Measurements from ENCODE around the gene PCDHGB4. TPM values are rescaled to one million over a fixed set of nuclear protein-coding genes. Genes with fewer than 3 reads are reported as not detected.
"Not testable (repeated sequence)": the region's sequence is repeated elsewhere in the genome, so short reads cannot be mapped to it uniquely, and the experiment has no call there.

Gene PCDHGB4
- total RNA-seq, 2 donors from 2014 or later: 0.08 to 0.10 TPM

DNA sequence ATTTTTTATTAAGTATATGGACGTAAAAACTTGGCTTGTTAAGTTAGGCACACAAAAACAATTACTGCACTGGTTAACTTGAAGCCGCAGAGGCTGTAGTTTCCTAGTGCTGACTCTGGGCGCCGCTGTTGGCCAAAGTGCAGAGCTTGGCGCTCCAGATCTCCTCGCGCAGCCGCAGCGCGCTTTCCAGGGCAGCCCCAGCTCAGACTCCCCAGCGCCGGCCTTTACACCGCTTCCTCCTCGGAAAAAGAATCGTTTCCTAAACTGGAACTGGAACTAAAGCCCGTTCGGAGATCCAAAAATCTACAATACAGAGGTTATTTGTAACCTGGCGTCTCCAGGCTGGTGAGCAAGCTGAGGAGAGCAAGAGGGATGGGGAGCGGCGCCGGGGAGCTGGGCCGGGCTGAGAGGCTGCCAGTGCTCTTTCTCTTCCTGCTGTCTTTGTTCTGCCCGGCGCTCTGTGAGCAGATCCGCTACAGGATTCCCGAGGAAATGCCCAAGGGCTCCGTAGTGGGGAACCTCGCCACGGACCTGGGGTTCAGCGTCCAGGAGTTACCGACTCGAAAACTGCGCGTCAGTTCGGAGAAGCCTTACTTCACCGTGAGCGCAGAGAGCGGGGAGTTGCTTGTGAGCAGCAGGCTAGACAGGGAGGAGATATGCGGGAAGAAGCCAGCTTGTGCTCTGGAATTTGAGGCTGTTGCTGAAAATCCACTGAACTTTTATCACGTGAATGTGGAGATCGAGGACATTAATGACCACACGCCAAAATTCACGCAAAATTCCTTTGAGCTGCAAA is 10.5 kb downstream of the PCDHGB4 start, which contains the start of gene PCDHGB5:
Gene PCDHGB5, plus strand, starts transcription at position 192 of the 796 bp plus-strand sequence. Its CDS starts 181 bp downstream, at position 373.
- not testable (repeated sequence) for H3K36me3 Mint-ChIP-seq (ENCODE audit: low read depth); DNase-seq; H3K27ac Mint-ChIP-seq; H3K4me1 Mint-ChIP-seq; H3K9me3 ChIP-seq (ENCODE audit: control insufficient read depth, low read length, poor library complexity, severe bottlenecking)
- peak within 1 kb of the TSS; percentile 56 for H3K4me3 Mint-ChIP-seq
- peak; percentile 83 for ATAC-seq
- H3K27me3 Mint-ChIP-seq: peaks cover 54% of the 10 kb centered on the region

DNA sequence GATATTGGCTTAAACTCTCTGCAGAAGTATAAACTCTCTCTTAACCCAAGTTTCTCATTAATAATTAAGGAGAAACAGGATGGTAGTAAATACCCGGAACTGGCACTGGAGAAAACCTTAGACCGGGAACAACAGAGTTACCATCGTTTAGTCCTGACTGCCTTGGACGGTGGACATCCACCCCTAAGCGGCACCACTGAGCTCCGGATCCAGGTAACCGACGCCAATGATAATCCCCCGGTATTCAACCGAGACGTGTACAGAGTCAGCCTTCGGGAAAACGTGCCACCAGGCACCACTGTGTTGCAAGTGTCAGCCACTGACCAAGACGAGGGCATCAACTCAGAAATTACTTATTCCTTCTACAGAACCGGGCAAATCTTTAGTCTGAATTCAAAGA is 11.1 kb downstream of the PCDHGB4 start:
- H3K9me3 ChIP-seq (ENCODE audit: control insufficient read depth, low read length, poor library complexity, severe bottlenecking): peaks cover 2% of the 10 kb centered on the region
- no peak for DNase-seq
- Mint-ChIP-seq H3K27me3 (peaks cover 56% of the 10 kb centered on the region), H3K36me3 (ENCODE audit: low read depth) (peaks cover 5% of the 10 kb centered on the region), H3K27ac (no peak overlapping the region), H3K4me3 (no peak overlapping the region), H3K4me1 (no peaks in the 10 kb centered on the region)
- no peak for ATAC-seq

GRCh38 chr5:141399555-141400258 is 12.2 kb downstream of the PCDHGB4 start:
- no peak for ATAC-seq
- Mint-ChIP-seq H3K27ac (peak overlapping the region; percentile 6), H3K4me3 (no peak overlapping the region), H3K4me1 (no peaks in the 10 kb centered on the region), H3K36me3 (ENCODE audit: low read depth) (peaks cover 5% of the 10 kb centered on the region), H3K27me3 (peaks cover 54% of the 10 kb centered on the region)
- no peak for DNase-seq
- H3K9me3 ChIP-seq (ENCODE audit: control insufficient read depth, low read length, poor library complexity, severe bottlenecking): peaks cover 4% of the 10 kb centered on the region

DNA sequence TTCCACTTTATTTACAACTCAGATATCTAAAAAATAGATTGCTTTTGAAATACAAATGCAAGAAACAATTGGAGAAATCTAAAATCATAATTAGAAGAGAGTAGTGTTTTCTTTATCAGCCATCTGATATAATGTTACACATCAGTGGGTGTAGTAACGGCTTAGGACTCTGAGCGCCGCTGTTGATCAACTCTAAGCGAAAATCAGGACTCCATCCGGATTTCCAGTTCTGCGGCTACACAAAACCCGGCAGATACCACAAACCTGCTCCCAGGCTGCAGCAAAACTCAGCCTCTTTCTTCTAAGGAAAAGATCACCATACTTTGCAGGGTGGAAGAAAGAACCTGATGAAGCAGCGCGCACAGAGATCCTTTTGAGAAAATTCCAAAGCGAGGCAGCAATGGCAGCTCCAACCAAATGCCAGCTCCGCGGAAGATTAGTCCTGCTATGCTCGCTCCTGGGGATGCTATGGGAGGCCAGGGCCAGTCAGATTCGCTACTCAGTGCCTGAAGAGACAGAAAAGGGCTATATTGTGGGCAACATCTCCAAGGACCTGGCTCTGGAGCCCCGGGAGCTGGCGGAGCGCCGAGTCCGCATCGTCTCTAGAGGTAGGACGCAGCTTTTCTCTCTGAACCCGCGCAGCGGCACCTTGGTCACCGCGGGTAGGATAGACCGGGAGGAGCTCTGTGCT is 15.2 kb downstream of the PCDHGB4 start, which contains the start of gene PCDHGA9:
Gene PCDHGA9, plus strand, starts transcription at position 226 of the 691 bp plus-strand sequence. Its CDS starts 175 bp downstream, at position 401.
- DNase-seq: no peak
- Mint-ChIP-seq H3K36me3 (ENCODE audit: low read depth) (peaks cover 5% of the 10 kb centered on the region), H3K4me3 (peak within 1 kb of the TSS; percentile 70), H3K4me1 (no peaks in the 10 kb centered on the region), H3K27ac (peak within 1 kb of the TSS; percentile 53), H3K27me3 (peaks cover 47% of the 10 kb centered on the region)
- no peak for ATAC-seq
- H3K9me3 ChIP-seq (ENCODE audit: control insufficient read depth, low read length, poor library complexity, severe bottlenecking): peaks cover 4% of the 10 kb centered on the region

- peaks cover 5% of the 10 kb centered on the region for H3K36me3 Mint-ChIP-seq (ENCODE audit: low read depth)
- H3K27me3 Mint-ChIP-seq: peaks cover 52% of the 10 kb centered on the region
- DNase-seq (no peak), ATAC-seq (no peak)
- no peak overlapping the region for H3K4me3 Mint-ChIP-seq
- no peak overlapping the region for H3K27ac Mint-ChIP-seq
- no peaks in the 10 kb centered on the region for H3K4me1 Mint-ChIP-seq
- peaks cover 4% of the 10 kb centered on the region for H3K9me3 ChIP-seq (ENCODE audit: control insufficient read depth, low read length, poor library complexity, severe bottlenecking)
Observed at GRCh38 chr5:141403387-141403786, 15.9 kb downstream of the PCDHGB4 start.

DNA sequence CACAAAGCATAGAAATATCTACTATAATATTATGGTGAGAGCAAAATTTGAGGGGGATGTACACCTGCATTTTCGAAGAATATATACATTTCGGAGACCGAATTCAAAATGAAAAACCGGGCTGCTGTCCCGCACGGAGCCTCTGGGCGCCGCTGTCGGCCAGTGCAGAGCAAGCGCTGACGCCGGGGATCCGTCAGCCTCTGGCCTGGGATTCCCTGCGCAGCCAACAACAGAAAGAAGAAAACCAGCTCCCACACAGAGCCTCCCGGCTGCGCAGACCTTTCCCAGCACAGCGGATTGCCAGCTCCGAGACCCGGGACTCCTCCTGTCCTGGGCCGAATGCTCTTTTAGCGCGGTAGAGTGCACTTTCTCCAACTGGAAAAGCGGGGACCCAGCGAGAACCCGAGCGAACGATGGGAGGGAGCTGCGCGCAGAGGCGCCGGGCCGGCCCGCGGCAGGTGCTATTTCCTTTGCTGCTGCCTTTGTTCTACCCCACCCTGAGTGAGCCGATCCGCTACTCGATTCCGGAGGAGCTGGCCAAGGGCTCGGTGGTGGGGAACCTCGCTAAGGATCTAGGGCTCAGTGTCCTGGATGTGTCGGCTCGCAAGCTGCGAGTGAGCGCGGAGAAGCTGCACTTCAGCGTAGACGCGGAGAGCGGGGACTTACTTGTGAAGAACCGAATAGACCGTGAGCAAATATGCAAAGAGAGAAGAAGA is 20.4 kb downstream of the PCDHGB4 start, which contains the start of gene PCDHGB6:
Gene PCDHGB6, plus strand, starts transcription at position 232 of the 716 bp plus-strand sequence. Its CDS starts 182 bp downstream, at position 414.
- not testable (repeated sequence) for H3K36me3 Mint-ChIP-seq (ENCODE audit: low read depth); DNase-seq; H3K4me1 Mint-ChIP-seq; H3K9me3 ChIP-seq (ENCODE audit: control insufficient read depth, low read length, poor library complexity, severe bottlenecking)
- peak within 1 kb of the TSS; percentile 35 for H3K27ac Mint-ChIP-seq
- peak within 1 kb of the TSS; percentile 46 for H3K4me3 Mint-ChIP-seq
- ATAC-seq: peak; percentile 61
- peaks cover 43% of the 10 kb centered on the region for H3K27me3 Mint-ChIP-seq

- H3K9me3 ChIP-seq (ENCODE audit: control insufficient read depth, low read length, poor library complexity, severe bottlenecking): peaks cover 5% of the 10 kb centered on the region
- Mint-ChIP-seq H3K27me3 (peaks cover 45% of the 10 kb centered on the region), H3K36me3 (ENCODE audit: low read depth) (peaks cover 5% of the 10 kb centered on the region), H3K27ac (no peak overlapping the region), H3K4me3 (no peak overlapping the region), H3K4me1 (peaks cover 3% of the 10 kb centered on the region)
- ATAC-seq (no peak), DNase-seq (no peak)
Observed at GRCh38 chr5:141409598-141410306, 22.3 kb downstream of the PCDHGB4 start.

DNA sequence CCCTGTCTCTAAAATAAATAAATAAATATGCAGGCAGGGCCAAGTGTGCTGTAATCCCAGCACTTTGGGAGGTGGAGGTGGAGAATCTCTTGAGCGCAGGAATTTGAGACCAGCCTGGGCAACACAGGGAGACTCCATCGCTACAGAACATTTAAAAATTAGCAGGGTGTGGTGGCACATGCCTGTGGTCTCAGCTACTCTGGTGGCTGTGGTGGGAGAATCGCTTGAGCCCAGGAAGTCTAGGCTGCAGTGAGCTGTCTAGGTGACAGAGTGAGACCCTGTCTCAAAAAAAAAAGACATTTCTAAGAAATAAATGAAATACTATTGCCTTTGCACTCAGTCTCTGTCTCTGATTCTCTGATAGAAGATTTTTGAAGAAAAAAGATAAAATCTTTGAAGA is 24.1 kb downstream of the PCDHGB4 start:
- Mint-ChIP-seq H3K4me1 (peaks cover 3% of the 10 kb centered on the region), H3K27ac (no peak overlapping the region), H3K4me3 (no peak overlapping the region), H3K27me3 (peaks cover 48% of the 10 kb centered on the region), H3K36me3 (ENCODE audit: low read depth) (peaks cover 5% of the 10 kb centered on the region)
- peaks cover 5% of the 10 kb centered on the region for H3K9me3 ChIP-seq (ENCODE audit: control insufficient read depth, low read length, poor library complexity, severe bottlenecking)
- ATAC-seq: no peak
- DNase-seq: no peak

DNA sequence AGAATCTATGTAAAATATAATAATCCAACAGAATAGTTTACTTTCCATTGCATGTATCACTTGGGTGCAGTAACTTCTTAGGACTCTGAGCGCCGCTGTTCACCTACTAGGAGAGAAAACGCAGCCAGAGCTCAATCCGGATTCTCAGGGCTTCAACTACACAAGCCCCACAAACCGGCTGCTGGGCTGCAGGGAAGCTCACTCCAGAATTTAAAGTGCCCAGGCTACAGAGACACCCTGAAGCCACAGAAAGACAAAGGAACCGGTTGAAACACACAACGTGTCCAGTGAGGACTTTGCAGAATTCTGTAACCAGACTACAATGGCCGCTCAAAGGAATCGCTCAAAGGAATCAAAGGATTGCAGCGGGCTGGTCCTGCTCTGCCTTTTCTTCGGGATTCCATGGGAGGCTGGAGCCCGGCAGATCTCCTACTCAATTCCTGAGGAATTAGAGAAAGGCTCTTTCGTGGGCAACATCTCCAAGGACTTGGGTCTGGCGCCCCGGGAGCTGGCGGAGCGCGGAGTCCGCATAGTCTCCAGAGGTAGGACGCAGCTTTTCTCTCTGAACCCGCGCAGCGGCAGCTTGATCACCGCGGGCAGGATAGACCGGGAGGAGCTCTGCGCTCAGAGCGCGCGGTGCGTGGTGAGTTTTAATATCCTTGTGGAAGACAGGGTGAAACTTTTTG is 25.5 kb downstream of the PCDHGB4 start, which contains the start of gene PCDHGA10:
Gene PCDHGA10, plus strand, starts transcription at position 134 of the 686 bp plus-strand sequence. Its CDS starts 189 bp downstream, at position 323.
- peaks cover 7% of the 10 kb centered on the region for H3K36me3 Mint-ChIP-seq (ENCODE audit: low read depth)
- H3K4me3 Mint-ChIP-seq: peak within 1 kb of the TSS; percentile 86
- peaks cover 3% of the 10 kb centered on the region for H3K4me1 Mint-ChIP-seq
- H3K27ac Mint-ChIP-seq: peak within 1 kb of the TSS; percentile 17
- DNase-seq (peak in 2 of 3 donors; percentile 28 to 29), ATAC-seq (peak; percentile 85)
- peaks cover 55% of the 10 kb centered on the region for H3K27me3 Mint-ChIP-seq
- H3K9me3 ChIP-seq (ENCODE audit: control insufficient read depth, low read length, poor library complexity, severe bottlenecking): peaks cover 5% of the 10 kb centered on the region

DNA sequence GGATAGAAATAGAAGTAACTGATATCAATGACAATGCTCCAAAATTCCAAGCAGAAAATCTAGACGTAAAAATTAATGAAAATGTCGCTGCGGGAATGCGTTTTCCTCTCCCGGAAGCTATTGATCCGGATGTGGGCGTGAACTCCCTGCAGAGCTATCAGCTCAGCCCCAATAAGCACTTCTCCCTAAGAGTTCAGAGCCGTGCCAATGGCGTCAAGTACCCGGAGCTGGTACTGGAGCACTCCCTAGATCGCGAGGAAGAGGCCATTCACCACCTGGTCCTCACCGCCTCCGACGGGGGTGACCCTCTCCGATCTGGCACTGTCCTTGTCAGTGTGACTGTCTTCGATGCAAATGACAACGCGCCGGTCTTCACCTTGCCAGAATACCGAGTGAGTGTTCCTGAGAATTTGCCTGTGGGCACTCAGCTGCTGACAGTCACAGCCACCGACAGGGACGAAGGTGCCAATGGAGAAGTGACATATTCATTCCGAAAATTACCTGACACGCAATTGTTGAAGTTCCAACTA is 26.1 kb downstream of the PCDHGB4 start:
- Mint-ChIP-seq H3K4me1 (peaks cover 3% of the 10 kb centered on the region), H3K27me3 (peaks cover 57% of the 10 kb centered on the region), H3K36me3 (ENCODE audit: low read depth) (peaks cover 8% of the 10 kb centered on the region), H3K4me3 (peak overlapping the region; percentile 86), H3K27ac (peak overlapping the region; percentile 17)
- DNase-seq (no peak), ATAC-seq (no peak)
- H3K9me3 ChIP-seq (ENCODE audit: control insufficient read depth, low read length, poor library complexity, severe bottlenecking): peaks cover 5% of the 10 kb centered on the region

DNA sequence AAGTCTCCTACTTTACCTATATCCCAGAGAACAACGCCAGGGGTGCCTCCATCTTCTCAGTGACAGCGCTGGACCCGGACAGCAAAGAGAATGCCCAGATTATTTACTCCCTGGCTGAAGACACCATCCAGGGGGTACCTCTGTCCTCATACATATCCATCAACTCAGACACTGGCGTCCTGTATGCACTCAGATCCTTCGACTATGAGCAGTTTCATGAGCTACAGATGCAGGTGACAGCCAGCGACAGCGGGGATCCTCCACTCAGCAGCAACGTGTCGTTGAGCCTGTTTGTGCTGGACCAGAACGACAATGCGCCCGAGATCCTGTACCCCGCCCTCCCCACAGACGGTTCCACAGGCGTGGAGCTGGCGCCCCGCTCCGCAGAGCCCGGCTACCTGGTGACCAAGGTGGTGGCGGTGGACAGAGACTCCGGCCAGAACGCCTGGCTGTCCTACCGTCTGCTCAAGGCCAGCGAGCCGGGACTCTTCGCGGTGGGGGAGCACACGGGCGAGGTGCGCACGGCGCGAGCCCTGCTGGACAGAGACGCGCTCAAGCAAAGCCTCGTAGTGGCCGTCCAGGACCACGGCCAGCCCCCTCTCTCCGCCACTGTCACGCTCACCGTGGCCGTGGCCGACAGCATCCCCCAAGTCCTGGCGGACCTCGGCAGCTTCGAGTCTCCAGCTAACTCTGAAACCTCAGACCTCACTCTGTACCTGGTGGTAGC is 27.2 kb downstream of the PCDHGB4 start:
- not testable (repeated sequence) for H3K27ac Mint-ChIP-seq; ATAC-seq; DNase-seq; H3K36me3 Mint-ChIP-seq (ENCODE audit: low read depth); H3K9me3 ChIP-seq (ENCODE audit: control insufficient read depth, low read length, poor library complexity, severe bottlenecking); H3K4me1 Mint-ChIP-seq
- Mint-ChIP-seq H3K27me3 (peaks cover 56% of the 10 kb centered on the region), H3K4me3 (peak overlapping the region; percentile 19)
